Pulmonary artery endothelial cell (primary cell): ENCODE results near the gene CENPP. TPM values are rescaled to one million over a fixed set of nuclear protein-coding genes. Genes with fewer than 3 reads are reported as not detected.
A peak's percentile ranks its signal among the peaks of the same experiment; 100 is the strongest.

ENCODE experiments used
- DNase-seq: peaks from one replicate; pipeline ENCODE4 v3.0.0-alpha.2; 2011; ENCODE audit warnings: low read depth, low spot score
- total RNA-seq: library from RNA; depleted of rRNA; stranded (reverse); fragments of >200 nt; gene quantifications from 2 replicates; pipeline ENCODE4 v1.2.3, GENCODE V29; 2014

CENPP gene
- total RNA-seq, 1 donor from 2014 or later: 5.3 TPM

GRCh38 chr9:92422611-92423338 is 97.0 kb downstream of the CENPP start:
- no peak for DNase-seq

GRCh38 chr9:92423612-92424011 is 97.9 kb downstream of the CENPP start:
- no peak for DNase-seq

GRCh38 chr9:92424340-92424739 is 98.6 kb downstream of the CENPP start, which contains the start of gene OMD:
Gene OMD, minus strand, starts transcription at chr9:92424471. Its CDS starts 6,913 bp downstream, at chr9:92417558.
- DNase-seq: no peak

- no peak for DNase-seq
Measured at GRCh38 chr9:92425474-92425873, 99.7 kb downstream of the CENPP start.

GRCh38 chr9:92426501-92427145 is 100.9 kb downstream of the CENPP start:
- DNase-seq: no peak

GRCh38 chr9:92429836-92430235 is 104.1 kb downstream of the CENPP start:
- DNase-seq: no peak

- no peak for DNase-seq
Measured at GRCh38 chr9:92432350-92432749, 106.6 kb downstream of the CENPP start.

- DNase-seq: no peak
Measured at GRCh38 chr9:92432972-92433548, 107.3 kb downstream of the CENPP start.

- no peak for DNase-seq
Measured at GRCh38 chr9:92435263-92435662, 109.5 kb downstream of the CENPP start.

- DNase-seq: peak; percentile 1
Measured at GRCh38 chr9:92438900-92439526, 113.3 kb downstream of the CENPP start.

GRCh38 chr9:92439921-92440750 is 114.4 kb downstream of the CENPP start:
- no peak for DNase-seq

- no peak for DNase-seq
Measured at GRCh38 chr9:92440751-92441046, 114.9 kb downstream of the CENPP start.

- no peak for DNase-seq
Measured at GRCh38 chr9:92444841-92445240, 119.1 kb downstream of the CENPP start.

- DNase-seq: no peak
Measured at GRCh38 chr9:92446536-92446935, 120.8 kb downstream of the CENPP start.

- no peak for DNase-seq
Measured at GRCh38 chr9:92455217-92455616, 129.5 kb downstream of the CENPP start.

GRCh38 chr9:92457576-92457975 is 131.8 kb downstream of the CENPP start:
- no peak for DNase-seq

- no peak for DNase-seq
Measured at GRCh38 chr9:92463387-92463786, 137.6 kb downstream of the CENPP start.

GRCh38 chr9:92463984-92464383 is 138.2 kb downstream of the CENPP start:
- DNase-seq: no peak

- no peak for DNase-seq
Measured at GRCh38 chr9:92467041-92467440, 141.3 kb downstream of the CENPP start.

GRCh38 chr9:92467511-92467910 is 141.8 kb downstream of the CENPP start:
- DNase-seq: no peak

GRCh38 chr9:92468206-92468605 is 142.5 kb downstream of the CENPP start:
- DNase-seq: no peak

- no peak for DNase-seq
Measured at GRCh38 chr9:92474587-92474986, 148.8 kb downstream of the CENPP start.
